Measurements from ENCODE around the gene ITGA11. TPM values are rescaled to one million over a fixed set of nuclear protein-coding genes. Genes with fewer than 3 reads are reported as not detected.

The ITGA11 gene
- total and polyA plus RNA-seq, 2 donors = 0.21 to 0.47 TPM

DNA sequence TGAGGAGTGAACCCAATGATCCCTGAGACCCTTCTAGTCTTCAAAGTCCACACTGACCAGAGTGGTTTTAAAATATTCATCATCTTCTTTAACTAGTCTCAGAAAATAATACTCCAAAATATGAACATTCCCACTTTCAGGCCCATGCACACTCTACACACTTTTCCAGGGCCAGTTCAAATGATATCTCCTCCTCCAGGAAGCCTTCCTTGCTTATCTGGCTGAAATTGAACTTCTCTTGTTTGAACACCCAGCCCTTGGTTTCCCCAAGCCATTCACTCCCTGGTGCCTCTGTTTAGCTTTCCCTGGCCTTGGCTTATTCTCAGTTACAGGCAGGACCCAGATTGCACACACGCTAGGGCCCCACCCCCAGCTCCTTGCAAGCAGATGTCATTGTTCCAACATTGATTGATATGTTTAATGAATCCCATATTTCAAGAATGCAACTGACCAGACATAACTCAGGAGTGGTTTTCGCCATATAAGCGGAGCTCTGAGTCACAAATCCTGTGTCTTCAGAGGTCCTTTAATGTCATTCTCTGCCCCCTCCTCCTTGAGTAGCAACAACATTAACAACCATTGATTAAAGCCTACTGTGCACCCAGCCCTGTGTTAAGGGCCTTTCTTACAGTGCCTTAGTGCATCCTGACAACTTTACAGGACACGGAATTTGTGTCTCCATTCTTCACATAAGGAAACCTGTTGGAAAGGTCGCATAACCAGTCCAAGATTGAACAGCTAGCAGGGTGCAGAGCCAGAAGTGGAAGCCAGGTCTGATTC is 2.1 kb downstream of the ITGA11 start:
- 97% methylated on average over 5 of the region's 5 CpGs for WGBS
- no peak overlapping the region for H3K4me3 ChIP-seq (ENCODE audit: low read length in 2 of 2)
- peaks cover 34 to 62% of the 10 kb centered on the region in 2 donors for H3K27me3 ChIP-seq (ENCODE audit: control insufficient read depth in 2 of 2, insufficient read depth in 1 of 2, low read length in 1 of 2)

DNA sequence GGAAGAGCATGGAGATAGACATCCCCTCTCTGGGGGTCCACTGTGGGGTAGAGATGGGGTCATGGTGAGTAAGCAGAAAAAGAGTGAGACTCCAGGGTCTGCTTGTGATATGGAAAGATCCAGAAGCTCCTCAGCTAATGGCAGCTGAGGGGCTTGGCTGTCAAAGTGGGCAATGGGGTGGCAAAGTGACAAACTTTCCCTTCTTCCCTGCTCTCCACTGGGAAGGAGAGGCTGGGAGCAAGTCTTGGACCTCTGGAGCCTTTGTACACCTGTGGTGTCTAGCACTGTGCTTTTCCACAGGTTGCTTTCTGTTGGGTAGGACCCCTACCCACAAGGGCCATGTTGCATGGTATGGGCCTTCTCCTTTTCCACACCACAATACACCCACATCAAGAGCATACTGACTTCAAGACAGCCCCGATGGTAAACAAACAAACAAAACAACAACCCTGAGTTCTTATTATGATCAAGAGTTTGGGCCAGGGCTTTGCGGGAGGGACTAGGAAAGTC is 3.5 kb downstream of the ITGA11 start:
- H3K4me1 ChIP-seq (ENCODE audit: control insufficient read depth in 2 of 2, insufficient read depth in 2 of 2, low read length in 2 of 2) = peaks cover 0 to 4% of the 10 kb centered on the region in 2 donors
- no peaks in the 10 kb centered on the region for H3K36me3 ChIP-seq (ENCODE audit: control insufficient read depth in 2 of 2, insufficient read depth in 2 of 2, low read length in 1 of 2)
- H3K9me3 ChIP-seq (ENCODE audit: control insufficient read depth in 2 of 2, insufficient read depth in 1 of 2, low read length in 1 of 2) = no peaks in the 10 kb centered on the region
- H3K27me3 ChIP-seq (ENCODE audit: control insufficient read depth in 2 of 2, insufficient read depth in 1 of 2, low read length in 1 of 2) = peaks cover 34 to 54% of the 10 kb centered on the region in 2 donors
- no peak for DNase-seq (ENCODE audit: low read depth in 6 of 9, low spot score in 9 of 9)
- 97% methylated on average over 2 of the region's 2 CpGs for WGBS
- H3K27ac ChIP-seq (ENCODE audit: low read depth in 1 of 2, low read length in 1 of 2) = no peak overlapping the region
- no peak overlapping the region for H3K4me3 ChIP-seq (ENCODE audit: low read length in 2 of 2)

More for the DNA sequence above, 2.1 kb downstream of the ITGA11 start:
- Histone ChIP-seq H3K9me3 (ENCODE audit: control insufficient read depth in 2 of 2, insufficient read depth in 1 of 2, low read length in 1 of 2) (no peaks in the 10 kb centered on the region), H3K4me1 (ENCODE audit: control insufficient read depth in 2 of 2, insufficient read depth in 2 of 2, low read length in 2 of 2) (peaks cover 0 to 4% of the 10 kb centered on the region in 2 donors), H3K36me3 (ENCODE audit: control insufficient read depth in 2 of 2, insufficient read depth in 2 of 2, low read length in 1 of 2) (no peaks in the 10 kb centered on the region), H3K27ac (ENCODE audit: low read depth in 1 of 2, low read length in 1 of 2) (no peak overlapping the region)
- DNase-seq (ENCODE audit: low read depth in 6 of 9, low spot score in 9 of 9) = no peak

DNA sequence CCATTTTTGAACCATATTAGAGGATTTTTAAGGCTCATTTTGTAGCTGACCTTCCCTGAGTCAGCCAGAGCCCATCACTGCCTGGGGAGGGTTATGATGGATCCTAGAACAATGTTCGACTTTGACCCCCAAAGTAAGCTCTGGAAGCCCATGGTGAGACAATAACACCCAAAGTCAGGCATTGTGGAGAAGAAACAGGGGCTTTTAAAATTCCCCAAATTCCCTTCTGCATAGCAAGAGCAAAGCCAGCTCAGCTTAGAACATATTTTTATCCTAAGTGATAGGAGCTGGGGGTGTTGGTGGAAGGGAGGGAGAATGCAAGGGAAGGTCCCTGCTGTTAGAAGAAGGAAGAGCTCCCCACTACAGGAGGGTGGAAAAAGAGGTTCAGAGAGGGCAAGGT is 4.0 kb downstream of the ITGA11 start:
- no peak overlapping the region for H3K4me3 ChIP-seq (ENCODE audit: low read length in 2 of 2)
- no peaks in the 10 kb centered on the region for H3K9me3 ChIP-seq (ENCODE audit: control insufficient read depth in 2 of 2, insufficient read depth in 1 of 2, low read length in 1 of 2)
- H3K36me3 ChIP-seq (ENCODE audit: control insufficient read depth in 2 of 2, insufficient read depth in 2 of 2, low read length in 1 of 2) = no peaks in the 10 kb centered on the region
- peaks cover 33 to 49% of the 10 kb centered on the region in 2 donors for H3K27me3 ChIP-seq (ENCODE audit: control insufficient read depth in 2 of 2, insufficient read depth in 1 of 2, low read length in 1 of 2)
- H3K27ac ChIP-seq (ENCODE audit: low read depth in 1 of 2, low read length in 1 of 2) = no peak overlapping the region
- WGBS = 96% methylated on average over 1 of the region's 1 CpG
- peaks cover 0 to 4% of the 10 kb centered on the region in 2 donors for H3K4me1 ChIP-seq (ENCODE audit: control insufficient read depth in 2 of 2, insufficient read depth in 2 of 2, low read length in 2 of 2)
- DNase-seq (ENCODE audit: low read depth in 6 of 9, low spot score in 9 of 9) = no peak

DNA sequence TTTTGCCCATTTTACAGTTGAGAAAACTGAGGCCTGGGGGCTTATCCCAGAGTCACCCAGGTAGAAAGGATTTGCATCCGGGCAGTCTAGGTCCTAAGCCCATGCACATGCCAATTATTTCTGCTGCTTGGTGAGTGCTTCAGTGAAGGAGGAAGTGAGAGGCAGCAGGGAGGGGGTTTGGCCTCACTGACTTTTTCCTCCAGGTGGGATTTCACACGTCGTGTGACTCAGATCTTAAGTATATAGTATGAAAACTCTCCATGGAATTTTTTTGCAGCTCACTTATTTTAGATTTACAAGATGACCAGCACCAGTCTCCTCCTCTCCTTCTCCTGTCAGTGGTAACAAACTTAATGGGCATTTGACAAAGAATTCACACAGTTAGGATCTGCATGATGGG is 4.6 kb downstream of the ITGA11 start:
- Histone ChIP-seq H3K9me3 (ENCODE audit: control insufficient read depth in 2 of 2, insufficient read depth in 1 of 2, low read length in 1 of 2) (no peaks in the 10 kb centered on the region), H3K36me3 (ENCODE audit: control insufficient read depth in 2 of 2, insufficient read depth in 2 of 2, low read length in 1 of 2) (no peaks in the 10 kb centered on the region), H3K4me1 (ENCODE audit: control insufficient read depth in 2 of 2, insufficient read depth in 2 of 2, low read length in 2 of 2) (peaks cover 0 to 4% of the 10 kb centered on the region in 2 donors), H3K4me3 (ENCODE audit: low read length in 2 of 2) (no peak overlapping the region), H3K27me3 (ENCODE audit: control insufficient read depth in 2 of 2, insufficient read depth in 1 of 2, low read length in 1 of 2) (peaks cover 27 to 43% of the 10 kb centered on the region in 2 donors), H3K27ac (ENCODE audit: low read depth in 1 of 2, low read length in 1 of 2) (no peak overlapping the region)
- no peak for DNase-seq (ENCODE audit: low read depth in 6 of 9, low spot score in 9 of 9)
- WGBS = 36% methylated on average over 3 of the region's 3 CpGs

DNA sequence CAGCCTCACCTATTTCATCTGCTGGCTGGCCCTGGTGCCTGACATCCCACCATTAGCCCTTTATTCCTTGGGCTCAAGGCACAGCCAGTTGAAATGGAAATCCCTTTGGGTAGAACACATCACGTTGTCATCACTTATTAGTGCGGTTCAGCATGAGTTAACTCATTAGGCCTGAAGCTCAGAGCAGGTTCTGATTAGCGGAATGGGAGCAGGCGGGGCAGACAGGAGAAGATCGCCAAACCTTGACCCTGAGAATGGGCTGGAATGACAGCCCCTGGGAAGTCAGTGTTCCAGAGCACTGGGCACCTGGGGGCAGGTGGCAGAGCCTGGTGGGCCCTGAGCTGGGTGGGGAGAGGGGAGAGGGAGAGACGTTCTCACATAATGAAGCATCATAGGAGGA is 5.8 kb downstream of the ITGA11 start:
- DNase-seq (ENCODE audit: low read depth in 6 of 9, low spot score in 9 of 9) = no peak
- Histone ChIP-seq H3K36me3 (ENCODE audit: control insufficient read depth in 2 of 2, insufficient read depth in 2 of 2, low read length in 1 of 2) (no peaks in the 10 kb centered on the region), H3K27me3 (ENCODE audit: control insufficient read depth in 2 of 2, insufficient read depth in 1 of 2, low read length in 1 of 2) (peaks cover 14 to 31% of the 10 kb centered on the region in 2 donors), H3K4me3 (ENCODE audit: low read length in 2 of 2) (no peak overlapping the region), H3K9me3 (ENCODE audit: control insufficient read depth in 2 of 2, insufficient read depth in 1 of 2, low read length in 1 of 2) (no peaks in the 10 kb centered on the region), H3K4me1 (ENCODE audit: control insufficient read depth in 2 of 2, insufficient read depth in 2 of 2, low read length in 2 of 2) (no peaks in the 10 kb centered on the region), H3K27ac (ENCODE audit: low read depth in 1 of 2, low read length in 1 of 2) (no peak overlapping the region)
- WGBS = 95% methylated on average over 6 of the region's 6 CpGs

DNA sequence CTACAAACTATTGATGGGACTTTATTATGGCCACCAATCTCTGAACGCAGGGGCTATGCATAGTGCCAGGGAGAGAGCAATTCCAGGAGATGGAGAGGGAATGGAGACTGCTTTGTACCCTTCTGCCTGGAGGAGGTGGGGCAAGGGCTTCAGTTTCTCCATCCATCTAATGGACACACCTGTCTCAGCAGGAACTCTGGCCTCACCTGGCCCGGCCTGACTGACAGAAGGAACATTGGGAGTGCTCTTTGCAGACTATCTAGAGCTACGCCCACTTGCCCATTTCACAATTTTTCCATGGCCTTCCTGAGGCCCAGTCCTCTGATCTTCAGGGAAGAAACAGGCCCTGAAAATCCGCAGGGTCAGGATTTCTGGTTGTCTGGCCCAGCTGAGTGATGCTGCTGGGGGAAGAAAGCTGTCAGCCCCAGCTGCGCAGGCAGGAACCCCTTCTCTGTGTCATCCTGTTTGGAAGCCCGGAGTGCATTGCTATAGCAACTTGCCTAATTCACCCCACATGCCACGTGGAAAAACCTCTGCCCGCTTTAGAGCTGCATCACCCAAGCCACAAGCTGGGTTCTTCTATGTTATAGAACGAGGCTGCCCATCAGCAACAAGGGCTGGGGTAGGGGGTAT is 6.4 kb downstream of the ITGA11 start:
- no peak overlapping the region for H3K27ac ChIP-seq (ENCODE audit: low read depth in 1 of 2, low read length in 1 of 2)
- DNase-seq (ENCODE audit: low read depth in 6 of 9, low spot score in 9 of 9) = no peak
- H3K36me3 ChIP-seq (ENCODE audit: control insufficient read depth in 2 of 2, insufficient read depth in 2 of 2, low read length in 1 of 2) = no peaks in the 10 kb centered on the region
- H3K4me3 ChIP-seq (ENCODE audit: low read length in 2 of 2) = no peak overlapping the region
- 94% methylated on average over 9 of the region's 9 CpGs for WGBS
- peaks cover 8 to 25% of the 10 kb centered on the region in 2 donors for H3K27me3 ChIP-seq (ENCODE audit: control insufficient read depth in 2 of 2, insufficient read depth in 1 of 2, low read length in 1 of 2)
- no peaks in the 10 kb centered on the region for H3K9me3 ChIP-seq (ENCODE audit: control insufficient read depth in 2 of 2, insufficient read depth in 1 of 2, low read length in 1 of 2)
- no peaks in the 10 kb centered on the region for H3K4me1 ChIP-seq (ENCODE audit: control insufficient read depth in 2 of 2, insufficient read depth in 2 of 2, low read length in 2 of 2)

DNA sequence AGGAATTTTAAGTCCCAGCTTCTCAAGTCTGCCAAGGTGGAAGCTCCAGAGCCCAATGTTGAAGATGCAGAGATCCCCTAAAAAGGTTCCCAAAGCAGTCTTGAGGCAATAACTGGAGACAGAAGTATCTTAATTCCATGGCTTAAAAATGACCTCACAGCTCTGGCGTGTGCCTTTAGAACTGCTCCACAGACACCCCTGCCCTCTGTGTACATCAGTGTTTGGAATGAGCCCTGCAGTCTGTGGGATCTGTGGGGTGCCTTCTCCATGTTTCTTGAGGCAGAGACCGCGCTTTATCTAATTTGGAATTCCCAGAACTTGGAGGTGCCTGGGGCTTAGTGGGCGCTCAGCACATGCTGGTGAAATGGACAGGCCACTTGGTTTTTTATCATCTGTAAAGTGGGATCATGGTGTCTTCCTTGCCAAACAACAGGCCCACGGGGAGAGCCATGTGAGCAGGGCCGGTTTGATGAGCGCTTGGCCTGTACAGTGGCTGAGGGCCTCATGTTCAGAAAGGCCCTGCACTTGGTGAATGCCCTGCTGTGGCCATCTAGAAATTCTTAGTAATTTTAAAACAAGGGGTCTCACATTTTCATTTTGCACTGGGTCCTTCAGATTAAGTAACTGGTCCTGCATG is 7.1 kb downstream of the ITGA11 start:
- 96% methylated on average over 7 of the region's 7 CpGs for WGBS

DNA sequence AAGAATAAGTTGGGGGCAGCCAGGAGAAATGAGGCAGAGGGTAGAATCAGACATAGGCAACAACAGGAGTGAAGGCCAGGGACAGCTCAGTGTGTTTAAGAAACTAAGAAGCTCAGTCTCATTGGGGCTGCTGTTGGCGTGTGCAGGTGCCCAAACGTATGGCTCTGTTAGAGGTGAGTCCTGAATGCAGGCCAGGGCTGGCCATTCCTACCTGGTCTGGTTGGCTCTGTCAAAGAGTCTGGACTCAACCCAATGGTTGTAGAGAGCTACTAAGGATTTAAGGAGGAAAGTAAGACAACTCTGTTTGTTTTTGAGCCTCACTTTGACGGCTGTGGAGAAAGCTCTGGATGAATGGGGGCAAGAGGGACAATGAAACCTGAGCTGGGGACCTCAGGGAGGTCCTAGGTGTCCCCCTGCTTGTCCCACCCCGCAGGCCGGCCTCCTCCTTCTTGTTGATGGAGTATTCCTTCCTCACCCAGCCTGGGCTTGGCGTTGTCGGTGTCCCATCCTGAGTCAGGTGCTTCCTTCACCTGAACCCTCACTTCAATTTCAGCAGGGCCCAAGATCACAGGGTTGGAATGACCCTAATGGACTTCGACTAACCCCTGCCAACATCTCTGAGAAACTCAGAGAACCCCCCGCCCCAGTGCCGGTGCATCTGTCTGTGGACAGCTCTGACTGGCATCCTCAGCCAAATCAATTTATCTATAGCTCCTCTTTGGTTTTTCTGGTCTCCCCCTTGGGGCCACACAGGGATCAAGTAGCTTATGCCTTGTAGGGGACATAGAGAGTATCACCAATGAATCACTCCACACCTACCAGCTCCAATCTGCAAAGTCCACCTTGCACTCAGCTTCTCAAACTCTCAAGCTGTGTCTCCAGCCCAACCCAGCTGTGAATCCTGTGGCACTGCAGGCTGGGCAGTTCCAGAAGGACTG is 8.3 kb downstream of the ITGA11 start:
- Histone ChIP-seq H3K4me1 (ENCODE audit: control insufficient read depth in 2 of 2, insufficient read depth in 2 of 2, low read length in 2 of 2) (no peaks in the 10 kb centered on the region), H3K36me3 (ENCODE audit: control insufficient read depth in 2 of 2, insufficient read depth in 2 of 2, low read length in 1 of 2) (no peaks in the 10 kb centered on the region), H3K9me3 (ENCODE audit: control insufficient read depth in 2 of 2, insufficient read depth in 1 of 2, low read length in 1 of 2) (no peaks in the 10 kb centered on the region), H3K4me3 (ENCODE audit: low read length in 2 of 2) (no peak overlapping the region), H3K27ac (ENCODE audit: low read depth in 1 of 2, low read length in 1 of 2) (no peak overlapping the region), H3K27me3 (ENCODE audit: control insufficient read depth in 2 of 2, insufficient read depth in 1 of 2, low read length in 1 of 2) (peaks cover 0 to 6% of the 10 kb centered on the region in 2 donors)
- 96% methylated on average over 10 of the region's 10 CpGs for WGBS
- no peak for DNase-seq (ENCODE audit: low read depth in 6 of 9, low spot score in 9 of 9)

More for the DNA sequence above, 7.1 kb downstream of the ITGA11 start:
- Histone ChIP-seq H3K27me3 (ENCODE audit: control insufficient read depth in 2 of 2, insufficient read depth in 1 of 2, low read length in 1 of 2) (peaks cover 3 to 18% of the 10 kb centered on the region in 2 donors), H3K4me3 (ENCODE audit: low read length in 2 of 2) (no peak overlapping the region), H3K27ac (ENCODE audit: low read depth in 1 of 2, low read length in 1 of 2) (no peak overlapping the region), H3K9me3 (ENCODE audit: control insufficient read depth in 2 of 2, insufficient read depth in 1 of 2, low read length in 1 of 2) (no peaks in the 10 kb centered on the region), H3K36me3 (ENCODE audit: control insufficient read depth in 2 of 2, insufficient read depth in 2 of 2, low read length in 1 of 2) (no peaks in the 10 kb centered on the region), H3K4me1 (ENCODE audit: control insufficient read depth in 2 of 2, insufficient read depth in 2 of 2, low read length in 2 of 2) (no peaks in the 10 kb centered on the region)
- no peak for DNase-seq (ENCODE audit: low read depth in 6 of 9, low spot score in 9 of 9)

Measured in thymus (tissue), 11 donors.